ENCODE data around the gene EYA3. TPM values are rescaled to one million over a fixed set of nuclear protein-coding genes. Genes with fewer than 3 reads are reported as not detected.
A peak's percentile ranks its signal among the peaks of the same experiment; 100 is the strongest.

Gene EYA3
- polyA plus RNA-seq (ENCODE audit: insufficient read length in 10 of 10): 10 to 100 TPM; 13.1 to 23.1 (median 17.5) TPM
- long read RNA-seq, donor 1, full-length matches to known transcripts: 5 of 5 reads
- long read RNA-seq, donor 1, partial matches to known transcripts: 0 of 5 reads
- long read RNA-seq, donor 1, other reads (novel, unspliced or antisense): 0 of 5 reads
- long read RNA-seq, donor 2, full-length matches to known transcripts: 2 of 2 reads
- long read RNA-seq, donor 2, partial matches to known transcripts: 0 of 2 reads
- long read RNA-seq, donor 2, other reads (novel, unspliced or antisense): 0 of 2 reads
- long read RNA-seq, donor 3: 0 reads
- long read RNA-seq, donor 4: 0 reads
- long read RNA-seq, donor 5, full-length matches to known transcripts: 2 of 2 reads
- long read RNA-seq, donor 5, partial matches to known transcripts: 0 of 2 reads
- long read RNA-seq, donor 5, other reads (novel, unspliced or antisense): 0 of 2 reads
- long read RNA-seq, donor 6, full-length matches to known transcripts: 2 of 2 reads
- long read RNA-seq, donor 6, partial matches to known transcripts: 0 of 2 reads
- long read RNA-seq, donor 6, other reads (novel, unspliced or antisense): 0 of 2 reads
- long read RNA-seq, donor 7, full-length matches to known transcripts: 3 of 3 reads
- long read RNA-seq, donor 7, partial matches to known transcripts: 0 of 3 reads
- long read RNA-seq, donor 7, other reads (novel, unspliced or antisense): 0 of 3 reads
- long read RNA-seq, donor 8: 0 reads
- long read RNA-seq, donor 9: 0 reads

DNA sequence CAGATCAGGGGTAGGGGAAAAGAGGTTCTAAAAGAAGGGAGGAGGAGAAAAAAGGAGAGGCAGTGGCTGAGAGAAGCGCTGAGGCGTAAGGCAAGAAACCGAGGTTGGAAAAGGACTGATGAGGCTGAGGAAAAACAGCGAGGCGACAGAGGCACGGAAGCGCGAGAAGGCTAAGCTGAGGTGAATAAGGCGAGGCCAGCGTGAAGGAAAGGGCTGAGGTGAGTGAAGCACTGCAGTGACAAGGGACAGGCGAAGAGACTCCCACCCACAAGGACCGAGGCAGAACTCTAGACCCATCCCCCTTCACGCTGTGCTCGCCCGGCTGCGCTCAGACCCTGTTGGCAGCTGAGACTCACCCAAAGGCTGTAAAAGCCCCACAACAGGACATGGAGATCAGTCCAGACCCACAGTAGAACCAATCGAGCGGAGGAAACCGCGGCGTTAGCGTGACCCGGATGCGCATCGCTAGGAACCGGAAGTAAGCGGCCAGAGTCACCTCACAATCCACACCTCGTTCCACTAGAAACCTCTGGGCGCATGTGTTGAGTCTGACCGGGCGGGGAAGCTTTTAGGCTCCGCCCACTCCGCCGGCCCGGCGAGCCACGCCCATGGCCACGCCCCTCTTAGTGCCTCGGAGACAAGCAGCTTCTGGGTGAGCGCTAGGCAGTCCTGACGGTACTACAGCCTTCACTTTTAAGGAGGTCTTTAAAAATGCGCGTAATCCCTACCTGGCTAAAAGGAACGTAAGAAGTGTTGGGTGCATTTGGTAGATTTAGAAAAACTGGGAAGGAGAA lies at the start of gene EYA3:
Gene EYA3, minus strand, starts transcription at position 443 of the 794 bp plus-strand sequence. CDS start 30,584 bp downstream, outside the sequence.
- peak; percentile 97 to 98 (median 97) for DNase-seq

- no peak for DNase-seq
Observed at GRCh38 chr1:28136922-28137613, 48.7 kb upstream of the EYA3 start.

DNA sequence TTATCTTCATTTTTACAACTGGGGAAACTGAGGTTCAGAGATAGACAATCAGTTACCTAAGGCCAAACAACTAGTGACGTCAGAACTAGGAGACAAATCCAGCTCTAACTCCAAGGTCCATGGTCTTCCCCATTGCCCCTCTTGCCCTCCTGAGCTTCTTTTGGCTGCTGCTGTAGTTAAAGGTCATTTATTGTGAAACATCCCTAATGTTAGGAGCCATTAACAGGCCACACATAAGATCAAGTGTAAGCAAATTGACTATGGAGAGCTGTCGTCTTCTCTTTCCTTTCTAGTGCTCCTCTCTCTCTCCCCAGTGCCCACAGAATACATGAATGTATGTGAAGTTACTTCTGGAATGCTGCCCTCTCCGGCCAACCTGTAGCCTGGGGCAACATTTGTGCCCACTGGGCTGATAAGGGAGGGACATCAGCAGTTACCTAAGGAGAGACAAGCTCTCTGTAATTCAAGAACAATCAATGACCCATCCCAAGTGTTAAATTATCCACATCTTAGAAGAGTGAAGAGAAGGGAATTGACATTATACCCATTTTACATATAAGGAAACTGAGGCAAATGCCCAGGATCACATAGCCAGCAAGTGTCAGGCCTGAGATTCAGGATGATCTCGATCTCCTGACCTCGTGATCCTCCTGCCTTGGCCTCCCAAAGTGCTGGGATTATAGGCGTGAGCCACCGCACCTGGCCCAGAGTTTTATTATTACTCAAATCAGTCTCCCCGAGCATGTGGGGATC lies 47.9 kb upstream of the EYA3 start:
- no peak for DNase-seq

DNA sequence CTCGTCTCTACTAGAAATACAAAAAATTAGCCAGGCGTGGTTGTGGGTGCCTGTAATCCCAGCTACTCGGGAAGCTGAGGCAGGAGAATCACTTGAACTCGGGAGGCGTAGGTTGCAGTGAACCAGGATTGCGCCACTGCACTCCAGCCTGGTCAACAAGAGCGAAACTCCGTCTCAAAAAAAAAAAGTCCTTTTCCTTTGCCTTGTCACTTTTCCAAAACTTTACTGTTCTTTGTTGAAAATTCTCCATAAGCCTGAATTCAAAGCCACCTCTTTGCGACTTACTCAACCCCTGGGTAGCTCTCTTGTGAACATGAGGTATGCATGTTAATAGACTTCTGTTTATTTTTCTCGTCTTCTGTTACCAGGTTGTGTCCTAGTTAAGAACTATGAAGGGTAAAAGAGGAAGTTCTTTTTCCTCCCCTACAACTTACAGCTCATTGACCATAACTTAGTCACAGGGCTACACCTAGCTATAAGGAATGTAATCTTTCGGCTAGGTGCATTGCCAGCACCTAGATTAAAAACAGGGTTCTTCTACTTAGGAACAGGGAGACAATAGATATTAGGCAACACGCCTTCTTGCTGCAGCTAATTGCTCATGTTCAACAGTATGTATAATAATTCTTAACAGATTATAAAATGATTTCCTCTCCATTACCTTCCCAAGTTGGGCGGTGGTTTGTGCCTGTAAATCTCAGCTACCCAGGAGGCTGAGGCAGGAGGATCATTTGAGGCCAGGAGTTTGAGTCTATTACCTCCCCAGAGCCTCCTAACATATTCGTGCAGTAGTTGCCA lies 47.2 kb upstream of the EYA3 start:
- no peak for DNase-seq

DNA sequence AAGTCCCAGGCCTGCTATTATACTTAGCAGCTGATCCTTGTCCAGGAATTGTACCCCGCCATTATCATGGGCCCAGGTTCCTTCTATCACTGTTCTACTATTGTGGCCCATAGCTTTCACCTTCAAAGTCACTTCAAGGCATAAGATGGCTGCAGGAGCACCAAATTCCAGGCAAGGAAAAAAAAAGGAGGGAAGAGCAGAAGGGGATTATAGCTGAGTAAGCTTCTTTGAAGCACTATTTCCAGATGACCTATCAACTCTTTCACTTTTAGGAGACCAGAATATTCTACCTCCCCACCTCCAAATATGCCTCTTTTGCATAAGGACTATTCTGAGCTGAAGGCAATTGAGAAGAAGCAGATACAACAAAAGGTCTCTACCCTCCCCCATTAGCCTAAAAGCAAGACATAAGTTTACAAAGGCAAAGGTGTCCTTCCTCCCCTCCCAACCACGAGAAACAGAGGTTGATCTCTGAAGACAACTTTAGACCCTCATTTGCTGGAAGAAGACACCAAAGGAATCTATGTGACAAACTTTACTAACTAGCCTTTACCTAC lies 46.3 kb upstream of the EYA3 start:
- DNase-seq: no peak

DNA sequence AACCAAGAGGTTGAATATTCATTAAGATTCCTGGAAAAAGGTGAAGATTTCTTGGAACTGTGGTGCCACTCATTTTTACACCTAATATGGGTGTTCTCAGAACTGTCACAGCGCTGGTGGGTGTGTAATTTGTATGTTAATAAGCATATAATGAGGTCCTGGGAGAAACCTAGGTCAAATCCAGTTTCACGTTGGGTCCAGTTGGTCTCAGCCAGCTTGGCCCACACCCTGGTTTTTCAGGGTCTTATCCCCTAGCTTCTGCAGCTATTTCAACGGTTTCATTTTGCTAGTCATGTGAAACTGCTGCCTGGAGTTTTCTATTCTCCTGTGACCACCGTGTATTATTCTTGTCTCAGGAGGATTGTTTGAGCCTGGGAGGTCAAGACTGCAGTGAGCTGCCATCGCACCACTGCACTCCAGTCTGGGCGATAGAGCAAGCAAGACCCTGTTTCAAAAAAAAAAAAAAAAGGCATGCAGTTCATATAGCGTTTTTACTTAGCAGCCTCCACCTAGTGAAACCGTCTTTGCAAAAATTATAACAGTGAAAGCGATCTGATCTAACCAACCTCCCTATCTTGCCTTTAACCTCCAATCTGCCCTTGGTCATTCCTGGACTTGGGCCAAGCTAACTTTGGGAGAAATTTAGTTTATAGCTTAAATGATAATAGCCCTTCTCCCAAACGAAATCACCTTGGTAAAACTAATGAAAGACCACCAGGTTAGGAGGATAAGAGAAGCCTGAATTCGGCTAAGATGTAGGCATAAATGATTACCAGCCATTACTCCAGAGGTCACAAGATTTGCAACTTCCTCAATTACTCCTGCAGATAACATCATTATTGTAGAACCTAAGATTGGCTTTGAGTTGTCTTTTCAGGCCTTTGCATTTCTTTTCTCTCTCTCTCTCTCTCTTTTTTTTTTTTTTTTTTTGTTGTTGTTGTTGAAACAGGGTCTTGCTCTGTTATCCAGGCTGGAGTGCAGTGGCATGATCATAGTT lies 44.1 kb upstream of the EYA3 start:
- DNase-seq: no peak

GRCh38 chr1:28130901-28131300 lies 42.5 kb upstream of the EYA3 start:
- no peak for DNase-seq

DNA sequence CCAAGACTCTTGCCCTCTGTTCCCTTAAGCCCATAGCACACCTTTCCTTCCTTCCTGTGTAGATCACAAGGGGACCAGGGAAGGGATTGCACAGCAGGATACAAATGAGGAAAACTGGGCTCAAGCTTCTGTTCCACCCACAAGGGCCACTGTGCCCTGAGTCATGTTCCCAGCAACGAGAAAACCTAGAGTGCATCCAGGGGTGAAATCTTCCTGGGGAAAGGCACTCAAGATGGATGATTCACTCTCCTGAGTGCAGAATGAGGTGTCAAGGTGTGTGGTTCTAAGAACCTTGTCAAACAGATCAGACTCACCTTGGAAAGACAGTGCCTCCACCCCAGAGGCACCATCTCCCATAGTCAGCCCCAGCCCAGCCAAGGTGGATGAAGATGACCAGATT lies 40.7 kb upstream of the EYA3 start:
- no peak for DNase-seq

- DNase-seq: no peak
Observed at GRCh38 chr1:28127617-28128257, 39.3 kb upstream of the EYA3 start.

GRCh38 chr1:28126783-28127490 lies 38.5 kb upstream of the EYA3 start:
- no peak for DNase-seq

DNA sequence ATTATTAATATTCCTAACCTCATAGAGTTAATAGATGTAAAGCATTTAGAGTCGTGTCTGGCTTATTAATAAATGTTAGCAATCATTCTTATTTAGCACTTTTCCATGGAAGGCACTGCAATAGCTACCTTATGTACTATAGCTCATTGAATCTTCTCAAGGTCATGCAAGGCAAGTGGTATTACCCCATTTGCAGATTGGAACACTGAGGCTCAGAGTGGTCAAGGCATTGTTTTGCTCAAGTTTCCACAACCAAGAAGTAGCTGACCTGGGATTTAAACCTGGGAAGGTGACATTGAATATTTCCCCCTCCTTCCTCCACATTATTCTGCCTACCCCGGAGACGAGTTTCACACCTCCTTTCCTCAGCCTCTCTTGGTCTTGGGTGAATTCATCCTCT lies 37.8 kb upstream of the EYA3 start:
- DNase-seq: no peak

GRCh38 chr1:28123461-28123961 lies 35.1 kb upstream of the EYA3 start:
- DNase-seq: no peak

- no peak for DNase-seq
Observed at GRCh38 chr1:28122183-28122582, 33.8 kb upstream of the EYA3 start.

GRCh38 chr1:28119556-28119955 lies 31.1 kb upstream of the EYA3 start:
- no peak for DNase-seq

DNA sequence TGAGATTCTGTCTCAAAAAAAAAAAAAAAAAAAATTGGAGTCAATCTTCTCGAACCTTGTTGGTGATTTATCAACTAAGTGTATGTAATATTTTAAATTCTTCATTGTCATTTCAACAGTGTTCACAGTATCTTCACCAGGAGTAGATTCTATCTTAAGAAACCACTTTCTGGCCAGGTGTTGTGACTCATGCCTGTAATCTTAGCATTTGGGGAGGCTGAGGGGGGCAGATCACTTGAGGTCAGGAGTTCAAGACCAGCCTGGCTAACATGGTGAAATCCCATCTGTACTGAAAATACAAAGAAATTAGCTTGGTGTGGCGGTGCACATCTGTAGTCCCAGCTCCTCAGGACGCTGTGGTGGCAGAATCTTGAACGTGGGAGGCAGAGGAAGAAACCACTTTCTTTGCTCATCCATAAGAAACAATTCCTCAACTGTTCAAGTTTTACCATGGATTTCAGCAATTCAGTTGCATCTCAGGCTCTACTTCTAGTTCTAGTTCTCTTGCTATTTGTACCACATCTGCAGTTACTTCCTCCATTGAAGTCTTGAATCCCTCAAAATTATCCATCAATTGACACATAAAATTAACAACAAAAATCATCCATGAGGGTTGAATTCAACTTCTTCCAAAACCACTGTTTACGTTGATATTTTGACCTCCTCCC lies 30.4 kb upstream of the EYA3 start:
- no peak for DNase-seq

- no peak for DNase-seq
Observed at GRCh38 chr1:28115267-28115666, 26.9 kb upstream of the EYA3 start.

Measured in muscle of back (tissue), 13 donors.